ENCODE measurements around the gene YDJC. TPM values are rescaled to one million over a fixed set of nuclear protein-coding genes. Genes with fewer than 3 reads are reported as not detected.
A peak's percentile ranks its signal among the peaks of the same experiment; 100 is the strongest.

Gene YDJC
- total RNA-seq, 4 donors from 2014 or later: 28.6 to 34.6 (median 30.9) TPM

GRCh38 chr22:21661991-21662390, 32.2 kb upstream of the YDJC start:
- 91% methylated on average over 5 of the region's 5 CpGs for WGBS
- no peaks in the 10 kb centered on the region for H3K36me3 ChIP-seq
- no peak for DNase-seq (ENCODE audit: low spot score in 2 of 2)
- H3K27ac ChIP-seq: no peak overlapping the region
- H3K4me1 ChIP-seq: peaks cover 22% of the 10 kb centered on the region
- peaks cover 7% of the 10 kb centered on the region for H3K27me3 ChIP-seq
- H3K9me3 ChIP-seq: no peaks in the 10 kb centered on the region
- H3K4me3 ChIP-seq: no peak overlapping the region
- no peak for TF ChIP-seq POLR2AphosphoS5 (IDR thresholded peaks at IDR 0.05)
- TF ChIP-seq POLR2A (IDR thresholded peaks at IDR 0.05): no peak
- TF ChIP-seq EP300 (IDR thresholded peaks at IDR 0.05): no peak
- TF ChIP-seq, protein P1, sequence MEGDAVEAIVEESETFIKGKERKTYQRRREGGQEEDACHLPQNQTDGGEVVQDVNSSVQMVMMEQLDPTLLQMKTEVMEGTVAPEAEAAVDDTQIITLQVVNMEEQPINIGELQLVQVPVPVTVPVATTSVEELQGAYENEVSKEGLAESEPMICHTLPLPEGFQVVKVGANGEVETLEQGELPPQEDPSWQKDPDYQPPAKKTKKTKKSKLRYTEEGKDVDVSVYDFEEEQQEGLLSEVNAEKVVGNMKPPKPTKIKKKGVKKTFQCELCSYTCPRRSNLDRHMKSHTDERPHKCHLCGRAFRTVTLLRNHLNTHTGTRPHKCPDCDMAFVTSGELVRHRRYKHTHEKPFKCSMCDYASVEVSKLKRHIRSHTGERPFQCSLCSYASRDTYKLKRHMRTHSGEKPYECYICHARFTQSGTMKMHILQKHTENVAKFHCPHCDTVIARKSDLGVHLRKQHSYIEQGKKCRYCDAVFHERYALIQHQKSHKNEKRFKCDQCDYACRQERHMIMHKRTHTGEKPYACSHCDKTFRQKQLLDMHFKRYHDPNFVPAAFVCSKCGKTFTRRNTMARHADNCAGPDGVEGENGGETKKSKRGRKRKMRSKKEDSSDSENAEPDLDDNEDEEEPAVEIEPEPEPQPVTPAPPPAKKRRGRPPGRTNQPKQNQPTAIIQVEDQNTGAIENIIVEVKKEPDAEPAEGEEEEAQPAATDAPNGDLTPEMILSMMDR (IDR thresholded peaks at IDR 0.05): no peak

GRCh38 chr22:21660904-21661303, 31.1 kb upstream of the YDJC start:
- DNase-seq (ENCODE audit: low spot score in 2 of 2): no peak
- Histone ChIP-seq H3K9me3 (no peaks in the 10 kb centered on the region), H3K4me1 (peaks cover 22% of the 10 kb centered on the region), H3K27ac (no peak overlapping the region), H3K27me3 (peaks cover 7% of the 10 kb centered on the region), H3K4me3 (no peak overlapping the region), H3K36me3 (no peaks in the 10 kb centered on the region)
- 87% methylated on average over 7 of the region's 7 CpGs for WGBS
- TF ChIP-seq, protein P1 (IDR thresholded peaks at IDR 0.05): no peak
- TF ChIP-seq POLR2AphosphoS5 (IDR thresholded peaks at IDR 0.05) (no peak), POLR2A (IDR thresholded peaks at IDR 0.05) (no peak), EP300 (IDR thresholded peaks at IDR 0.05) (no peak)

GRCh38 chr22:21659864-21660525, 30.2 kb upstream of the YDJC start:
- no peak for DNase-seq (ENCODE audit: low spot score in 2 of 2)
- WGBS: 90% methylated on average over 3 of the region's 7 CpGs
- Histone ChIP-seq H3K4me1 (peaks cover 19% of the 10 kb centered on the region), H3K9me3 (no peaks in the 10 kb centered on the region), H3K27ac (no peak overlapping the region), H3K27me3 (peaks cover 7% of the 10 kb centered on the region), H3K36me3 (no peaks in the 10 kb centered on the region), H3K4me3 (no peak overlapping the region)
- TF ChIP-seq, protein P1 (IDR thresholded peaks at IDR 0.05): no peak
- TF ChIP-seq POLR2AphosphoS5 (IDR thresholded peaks at IDR 0.05) (no peak), POLR2A (IDR thresholded peaks at IDR 0.05) (no peak), EP300 (IDR thresholded peaks at IDR 0.05) (no peak)

- no peak for DNase-seq (ENCODE audit: low spot score in 2 of 2)
- Histone ChIP-seq H3K9me3 (no peaks in the 10 kb centered on the region), H3K27ac (no peak overlapping the region)
Measured at GRCh38 chr22:21657360-21658032, 27.7 kb upstream of the YDJC start.

DNA sequence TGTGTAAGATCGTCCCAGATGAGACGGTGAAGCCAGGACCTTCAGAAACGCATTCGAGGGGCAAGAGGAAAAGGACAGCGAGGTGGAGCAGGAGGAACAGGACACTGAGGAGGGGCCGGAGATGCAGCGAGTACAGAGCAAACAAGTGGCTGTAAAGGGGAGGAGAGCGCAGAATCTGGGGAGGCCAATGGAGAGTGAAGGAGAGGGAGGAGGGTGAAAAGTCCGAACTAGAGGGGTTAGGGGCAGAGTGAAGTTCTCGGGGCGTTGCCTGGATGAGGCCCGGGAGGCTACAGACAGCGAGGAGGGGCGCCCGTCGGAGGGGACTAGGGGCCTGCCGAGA, 27.2 kb upstream of the YDJC start:
- no peak overlapping the region for H3K27ac ChIP-seq
- no peaks in the 10 kb centered on the region for H3K9me3 ChIP-seq
- peak overlapping the region; percentile 58 for H3K4me3 ChIP-seq
- H3K27me3 ChIP-seq: peaks cover 7% of the 10 kb centered on the region
- no peaks in the 10 kb centered on the region for H3K36me3 ChIP-seq
- WGBS: 29% methylated on average over 17 of the region's 17 CpGs
- TF ChIP-seq POLR2A (IDR thresholded peaks at IDR 0.05) (no peak), POLR2AphosphoS5 (IDR thresholded peaks at IDR 0.05) (no peak), EP300 (IDR thresholded peaks at IDR 0.05) (no peak)
- TF ChIP-seq, protein P1 (IDR thresholded peaks at IDR 0.05): no peak
- H3K4me1 ChIP-seq: peaks cover 27% of the 10 kb centered on the region
- no peak for DNase-seq (ENCODE audit: low spot score in 2 of 2)

More at GRCh38 chr22:21657360-21658032, 27.7 kb upstream of the YDJC start:
- TF ChIP-seq POLR2AphosphoS5 (IDR thresholded peaks at IDR 0.05): no peak
- TF ChIP-seq, protein P1 (IDR thresholded peaks at IDR 0.05): peak in 1 of 2 donors; percentile 6
- WGBS: 3% methylated on average over 28 of the region's 79 CpGs
- H3K36me3 ChIP-seq: no peaks in the 10 kb centered on the region
- H3K4me3 ChIP-seq: peak overlapping the region; percentile 58
- H3K27me3 ChIP-seq: peaks cover 7% of the 10 kb centered on the region
- H3K4me1 ChIP-seq: peaks cover 22% of the 10 kb centered on the region

All from suprapubic skin (tissue), 4 donors.